ENCODE measurements around the gene SEMA5A. TPM values are rescaled to one million over a fixed set of nuclear protein-coding genes. Genes with fewer than 3 reads are reported as not detected.

Gene SEMA5A
- polyA plus RNA-seq, 1 donor from 2014 or later: 3.2 TPM

DNA sequence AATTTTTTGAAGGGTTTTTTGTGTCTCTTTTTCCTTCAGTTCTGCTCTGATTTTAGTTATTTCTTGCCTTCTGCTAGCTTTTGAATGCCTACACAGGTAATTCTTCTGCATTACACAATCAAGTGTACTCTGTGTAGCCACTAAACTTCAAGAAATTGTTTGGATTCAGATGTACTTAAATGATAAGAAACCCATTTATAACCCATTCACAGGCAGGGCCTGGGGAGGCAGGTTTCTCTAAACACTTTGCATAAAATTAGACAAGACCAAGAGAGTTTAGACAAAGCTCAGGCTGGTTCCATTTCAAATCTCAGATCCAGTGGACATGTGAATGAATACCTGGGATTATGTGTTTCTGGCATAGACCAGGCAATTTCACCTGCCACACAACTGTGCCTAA lies 41.3 kb upstream of the SEMA5A start:
- TF ChIP-seq EZH2 (IDR thresholded peaks at IDR 0.05; ENCODE audit: borderline replicate concordance, insufficient read depth, low read length, poor library complexity, severe bottlenecking): no peak
- TF ChIP-seq EP300 (conservative IDR thresholded peaks at IDR 0.05; ENCODE audit: poor library complexity, severe bottlenecking): no peak
- TF ChIP-seq, protein P1, sequence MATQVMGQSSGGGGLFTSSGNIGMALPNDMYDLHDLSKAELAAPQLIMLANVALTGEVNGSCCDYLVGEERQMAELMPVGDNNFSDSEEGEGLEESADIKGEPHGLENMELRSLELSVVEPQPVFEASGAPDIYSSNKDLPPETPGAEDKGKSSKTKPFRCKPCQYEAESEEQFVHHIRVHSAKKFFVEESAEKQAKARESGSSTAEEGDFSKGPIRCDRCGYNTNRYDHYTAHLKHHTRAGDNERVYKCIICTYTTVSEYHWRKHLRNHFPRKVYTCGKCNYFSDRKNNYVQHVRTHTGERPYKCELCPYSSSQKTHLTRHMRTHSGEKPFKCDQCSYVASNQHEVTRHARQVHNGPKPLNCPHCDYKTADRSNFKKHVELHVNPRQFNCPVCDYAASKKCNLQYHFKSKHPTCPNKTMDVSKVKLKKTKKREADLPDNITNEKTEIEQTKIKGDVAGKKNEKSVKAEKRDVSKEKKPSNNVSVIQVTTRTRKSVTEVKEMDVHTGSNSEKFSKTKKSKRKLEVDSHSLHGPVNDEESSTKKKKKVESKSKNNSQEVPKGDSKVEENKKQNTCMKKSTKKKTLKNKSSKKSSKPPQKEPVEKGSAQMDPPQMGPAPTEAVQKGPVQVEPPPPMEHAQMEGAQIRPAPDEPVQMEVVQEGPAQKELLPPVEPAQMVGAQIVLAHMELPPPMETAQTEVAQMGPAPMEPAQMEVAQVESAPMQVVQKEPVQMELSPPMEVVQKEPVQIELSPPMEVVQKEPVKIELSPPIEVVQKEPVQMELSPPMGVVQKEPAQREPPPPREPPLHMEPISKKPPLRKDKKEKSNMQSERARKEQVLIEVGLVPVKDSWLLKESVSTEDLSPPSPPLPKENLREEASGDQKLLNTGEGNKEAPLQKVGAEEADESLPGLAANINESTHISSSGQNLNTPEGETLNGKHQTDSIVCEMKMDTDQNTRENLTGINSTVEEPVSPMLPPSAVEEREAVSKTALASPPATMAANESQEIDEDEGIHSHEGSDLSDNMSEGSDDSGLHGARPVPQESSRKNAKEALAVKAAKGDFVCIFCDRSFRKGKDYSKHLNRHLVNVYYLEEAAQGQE (IDR thresholded peaks at IDR 0.05; ENCODE audit: borderline replicate concordance): no peak
- no peak for TF ChIP-seq RAD21 (conservative IDR thresholded peaks at IDR 0.05)
- TF ChIP-seq TAF1 (IDR thresholded peaks at IDR 0.05; ENCODE audit: low read depth): no peak
- TF ChIP-seq MXI1 (conservative IDR thresholded peaks at IDR 0.05; ENCODE audit: poor library complexity, severe bottlenecking): no peak
- TF ChIP-seq, protein P2, sequence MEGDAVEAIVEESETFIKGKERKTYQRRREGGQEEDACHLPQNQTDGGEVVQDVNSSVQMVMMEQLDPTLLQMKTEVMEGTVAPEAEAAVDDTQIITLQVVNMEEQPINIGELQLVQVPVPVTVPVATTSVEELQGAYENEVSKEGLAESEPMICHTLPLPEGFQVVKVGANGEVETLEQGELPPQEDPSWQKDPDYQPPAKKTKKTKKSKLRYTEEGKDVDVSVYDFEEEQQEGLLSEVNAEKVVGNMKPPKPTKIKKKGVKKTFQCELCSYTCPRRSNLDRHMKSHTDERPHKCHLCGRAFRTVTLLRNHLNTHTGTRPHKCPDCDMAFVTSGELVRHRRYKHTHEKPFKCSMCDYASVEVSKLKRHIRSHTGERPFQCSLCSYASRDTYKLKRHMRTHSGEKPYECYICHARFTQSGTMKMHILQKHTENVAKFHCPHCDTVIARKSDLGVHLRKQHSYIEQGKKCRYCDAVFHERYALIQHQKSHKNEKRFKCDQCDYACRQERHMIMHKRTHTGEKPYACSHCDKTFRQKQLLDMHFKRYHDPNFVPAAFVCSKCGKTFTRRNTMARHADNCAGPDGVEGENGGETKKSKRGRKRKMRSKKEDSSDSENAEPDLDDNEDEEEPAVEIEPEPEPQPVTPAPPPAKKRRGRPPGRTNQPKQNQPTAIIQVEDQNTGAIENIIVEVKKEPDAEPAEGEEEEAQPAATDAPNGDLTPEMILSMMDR (IDR thresholded peaks at IDR 0.05; ENCODE audit: poor library complexity, severe bottlenecking): no peak
- no peak for TF ChIP-seq SMC3 (conservative IDR thresholded peaks at IDR 0.05; ENCODE audit: poor library complexity)
- TF ChIP-seq POLR2AphosphoS5 (IDR thresholded peaks at IDR 0.05): no peak
- no peak overlapping the region for H3K27ac ChIP-seq (ENCODE audit: low read length)
- H3K9me2 ChIP-seq (ENCODE audit: insufficient read depth, low read length): no peaks in the 10 kb centered on the region
- H4K20me1 ChIP-seq (ENCODE audit: insufficient read depth): no peaks in the 10 kb centered on the region
- no peaks in the 10 kb centered on the region for H3K9me3 ChIP-seq (ENCODE audit: low read length)
- no peak overlapping the region for H2AFZ ChIP-seq (ENCODE audit: low read depth, low read length)
- H3K9ac ChIP-seq (ENCODE audit: low read length): no peak overlapping the region
- no peaks in the 10 kb centered on the region for H3K36me3 ChIP-seq (ENCODE audit: insufficient read depth, low read length)
- no peak overlapping the region for H3K4me3 ChIP-seq (ENCODE audit: low read length)
- no peaks in the 10 kb centered on the region for H3K79me2 ChIP-seq (replicated peaks; ENCODE audit: insufficient read depth, low read length)
- H3K27me3 ChIP-seq (ENCODE audit: insufficient read depth, low read depth, low read length): no peaks in the 10 kb centered on the region
- H3K4me2 ChIP-seq (ENCODE audit: low read length): no peak overlapping the region
- H3F3A ChIP-seq (ENCODE audit: insufficient read depth, low read length, poor library complexity, severe bottlenecking): no peaks in the 10 kb centered on the region

DNA sequence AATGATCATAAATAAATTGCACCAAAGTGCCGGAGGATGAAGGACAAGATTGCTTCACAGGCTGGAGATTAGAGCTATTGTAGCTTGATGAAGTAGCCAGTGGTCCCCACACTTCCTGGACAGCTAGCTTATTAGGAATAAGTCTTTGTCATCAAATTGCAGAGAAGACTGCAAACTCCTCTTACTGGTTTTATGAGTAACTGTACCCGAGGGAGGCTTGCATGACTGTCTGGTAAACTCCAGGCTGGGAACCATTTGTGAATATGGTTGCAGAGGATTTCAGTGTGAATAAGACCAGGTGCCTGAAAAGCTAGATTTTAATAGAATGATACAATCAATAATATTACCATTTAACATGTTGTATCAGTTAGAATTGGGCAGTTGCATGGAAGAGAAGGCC lies 36.5 kb upstream of the SEMA5A start:
- no peak overlapping the region for H3K4me2 ChIP-seq (ENCODE audit: low read length)
- H3K27ac ChIP-seq (ENCODE audit: low read length): no peak overlapping the region
- H3K79me2 ChIP-seq (replicated peaks; ENCODE audit: insufficient read depth, low read length): no peaks in the 10 kb centered on the region
- H3K36me3 ChIP-seq (ENCODE audit: insufficient read depth, low read length): no peaks in the 10 kb centered on the region
- no peaks in the 10 kb centered on the region for H4K20me1 ChIP-seq (ENCODE audit: insufficient read depth)
- H3K9ac ChIP-seq (ENCODE audit: low read length): no peak overlapping the region
- no peaks in the 10 kb centered on the region for H3K9me2 ChIP-seq (ENCODE audit: insufficient read depth, low read length)
- no peak overlapping the region for H2AFZ ChIP-seq (ENCODE audit: low read depth, low read length)
- H3K27me3 ChIP-seq (ENCODE audit: insufficient read depth, low read depth, low read length): no peaks in the 10 kb centered on the region
- TF ChIP-seq, protein P2 (IDR thresholded peaks at IDR 0.05; ENCODE audit: poor library complexity, severe bottlenecking): no peak
- TF ChIP-seq RAD21 (conservative IDR thresholded peaks at IDR 0.05) (no peak), TAF1 (IDR thresholded peaks at IDR 0.05; ENCODE audit: low read depth) (no peak), MXI1 (conservative IDR thresholded peaks at IDR 0.05; ENCODE audit: poor library complexity, severe bottlenecking) (no peak), EZH2 (IDR thresholded peaks at IDR 0.05; ENCODE audit: borderline replicate concordance, insufficient read depth, low read length, poor library complexity, severe bottlenecking) (no peak), SMC3 (conservative IDR thresholded peaks at IDR 0.05; ENCODE audit: poor library complexity) (no peak), POLR2AphosphoS5 (IDR thresholded peaks at IDR 0.05) (no peak), EP300 (conservative IDR thresholded peaks at IDR 0.05; ENCODE audit: poor library complexity, severe bottlenecking) (no peak)
- TF ChIP-seq, protein P1 (IDR thresholded peaks at IDR 0.05; ENCODE audit: borderline replicate concordance): no peak
- no peaks in the 10 kb centered on the region for H3F3A ChIP-seq (ENCODE audit: insufficient read depth, low read length, poor library complexity, severe bottlenecking)
- H3K4me3 ChIP-seq (ENCODE audit: low read length): no peak overlapping the region
- peaks cover 4% of the 10 kb centered on the region for H3K9me3 ChIP-seq (ENCODE audit: low read length)
